K562 (cell line): Measurements from ENCODE around the gene ZNF598. TPM values are rescaled to one million over a fixed set of nuclear protein-coding genes. Genes with fewer than 3 reads are reported as not detected.

Experiments
- CREM ChIP-seq: IDR thresholded peaks from 2 replicates; pipeline ENCODE4 v1.6.1; 2014; ENCODE audit warnings: antibody characterized with exemption, low read depth
- DDX20 ChIP-seq: fragments of 450-650 bp; IDR thresholded peaks from 2 replicates; pipeline ENCODE4 v1.6.1; 2016; ENCODE audit warnings: missing genetic modification characterization, low read depth, mild to moderate bottlenecking, missing compliant biosample characterization, moderate library complexity
- DMBX1 ChIP-seq: fragments of 250-450 bp; sonication (Bioruptor Pico); IDR thresholded peaks from 2 replicates; pipeline ENCODE4 v1.8.0; 2022; ENCODE audit warnings: inconsistent platforms, mild to moderate bottlenecking, moderate library complexity, borderline replicate concordance
- KLF1 ChIP-seq: fragments of 450-650 bp; IDR thresholded peaks from 2 replicates; pipeline ENCODE4 v1.6.1; 2016; ENCODE audit warnings: missing genetic modification characterization, missing compliant biosample characterization
- LCOR ChIP-seq: sonication (generic); formaldehyde crosslinking; IDR thresholded peaks from 2 replicates; pipeline ENCODE4 v1.8.0; 2022; ENCODE audit warnings: mild to moderate bottlenecking, missing genetic modification reagents
- POLR2B ChIP-seq: fragments of 450-650 bp; IDR thresholded peaks from 2 replicates; pipeline ENCODE4 v1.6.1; 2018; ENCODE audit warnings: low read depth; ENCODE audit not compliant: partially characterized antibody
- POU5F1 ChIP-seq: fragments of 150-350 bp; IDR thresholded peaks from 2 replicates; pipeline ENCODE4 v1.6.1; 2014; ENCODE audit warnings: borderline replicate concordance, low read length, low read depth, mild to moderate bottlenecking; ENCODE audit not compliant: partially characterized antibody
- PYGO2 ChIP-seq: fragments of 450-650 bp; IDR thresholded peaks from 2 replicates; pipeline ENCODE4 v1.6.1; 2016; ENCODE audit warnings: mild to moderate bottlenecking, missing genetic modification characterization, moderate library complexity, missing compliant biosample characterization
- RAD51 ChIP-seq: fragments of 450-650 bp; IDR thresholded peaks from 2 replicates; pipeline ENCODE4 v1.7.1; 2016; ENCODE audit warnings: low read depth, mild to moderate bottlenecking, borderline replicate concordance
- RBM39 ChIP-seq: fragments of 200-400 bp; formaldehyde crosslinking; optimal IDR thresholded peaks from 2 replicates; pipeline ENCODE3; 2018; ENCODE audit warnings: low read depth, low read length
- TCF7L2 ChIP-seq: fragments of 150-350 bp; IDR thresholded peaks from 2 replicates; pipeline ENCODE4 v1.6.1; 2016; ENCODE audit warnings: low read depth, mild to moderate bottlenecking, low read length, moderate library complexity
- THAP12 ChIP-seq: fragments of 250-450 bp; sonication (Bioruptor Pico); IDR thresholded peaks from 2 replicates; pipeline ENCODE4 v1.9.0; 2021; ENCODE audit warnings: mild to moderate bottlenecking, inconsistent platforms
- YY1 ChIP-seq, 3 experiments: IDR thresholded peaks; 2 replicates each; pipeline ENCODE4 v1.6.1; 2011; ENCODE audit warnings: low read length in 2 of 3, mild to moderate bottlenecking in 2 of 3, moderate library complexity in 2 of 3, borderline replicate concordance in 1 of 3, control low read depth in 1 of 3, low read depth in 1 of 3; ENCODE audit not compliant: insufficient read depth in 3 of 3, insufficient replicate concordance in 2 of 3, control insufficient read depth in 1 of 3, insufficient read length in 1 of 3; ENCODE audit errors: extremely low read depth in 1 of 3
- ZNF282 ChIP-seq: sonication (generic); formaldehyde crosslinking; IDR thresholded peaks from 2 replicates; pipeline ENCODE4 v1.8.1; 2023; ENCODE audit warnings: missing genetic modification reagents
- polyA plus RNA-seq, 8 experiments: library from polyadenylated mRNA; depleted of rRNA in 4 of 8; stranded (reverse) in 5 of 8; unstranded in 3 of 8; fragments of >200 nt; fragmentation: Nextera tagmentation in 2 of 8; fragmentation: Illumina TruSeq in 1 of 8; extraction: Ambion mirVana in 2 of 8; extraction: Trizol in 1 of 8; gene quantifications; 2 replicates each; pipeline versions ENCODE4 v1.2.1 to v1.2.3, GENCODE V29; 2011 to 2014; ENCODE audit warnings: inconsistent platforms in 1 of 8, missing spikeins in 1 of 8
- total RNA-seq, 7 experiments: library from RNA; depleted of rRNA in 6 of 7; stranded (reverse); fragments of >200 nt in 6 of 7; fragmentation: Illumina TruSeq in 2 of 7; extraction: Trizol in 2 of 7; gene quantifications; 2 replicates each; pipeline versions ENCODE4 v1.2.1 to v1.2.3, GENCODE V29; 2011 to 2021; ENCODE audit warnings: low replicate concordance in 1 of 7
- TF ChIP-seq, protein P1 (sequence below), 2 experiments: fragments of 450-650 bp in 1 of 2; sonication (generic) in 1 of 2; formaldehyde crosslinking in 1 of 2; IDR thresholded peaks; 2 replicates each; pipeline versions ENCODE4 v1.7.1 to v1.9.0; 2016 to 2022; ENCODE audit warnings: inconsistent platforms in 1 of 2, mild to moderate bottlenecking in 1 of 2, missing genetic modification reagents in 1 of 2

ZNF598 gene
- total and polyA plus RNA-seq, 9 of the 15 experiments (the other 6 are each of a cell fraction or from before 2014, with no cell fraction given) = 0.11 to 115 (median 29.6) TPM

DNA sequence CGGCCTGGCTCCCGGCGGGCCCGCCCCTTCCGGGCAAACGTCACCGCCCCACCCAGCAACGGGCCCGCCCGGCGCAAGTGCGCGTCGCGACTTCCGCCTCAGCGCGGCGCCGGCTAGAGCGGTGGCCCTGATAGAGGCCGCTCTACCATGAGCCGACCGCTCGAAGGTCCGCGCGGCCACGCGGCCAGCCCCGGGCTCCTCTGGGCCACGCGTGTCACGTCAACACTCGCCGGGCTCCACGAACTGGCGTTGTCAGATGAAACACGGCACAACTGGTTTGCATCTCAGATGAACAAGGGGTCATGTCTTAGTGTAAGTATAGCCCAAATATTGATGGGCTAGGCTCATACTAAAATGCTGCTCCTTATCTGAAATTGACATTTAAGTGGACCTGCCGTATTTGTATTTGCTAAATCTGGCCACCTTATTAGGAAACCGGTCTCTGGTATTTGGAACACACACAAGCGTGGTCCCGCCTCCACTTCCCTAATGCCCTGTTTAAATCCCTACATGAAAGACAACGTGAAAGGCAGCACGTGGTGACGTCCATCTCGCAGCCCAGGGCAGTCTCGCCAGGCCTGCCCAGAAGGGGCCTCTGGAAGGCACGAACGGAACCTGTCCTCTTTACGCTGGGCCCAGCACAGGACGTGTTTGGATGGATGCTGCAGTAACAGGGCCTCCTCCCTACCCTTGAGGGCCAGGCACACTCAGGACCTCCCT lies at the start of gene ZNF598 (continued):
- TF ChIP-seq THAP12 (CRISPR knock-in tag) (peak; percentile 92), DDX20 (tag) (no peak), POU5F1 (no peak), POLR2B (peak; percentile 89), TCF7L2 (no peak), RAD51 (0 out of 2 replicates have a peak, but pooled peaks have one; percentile 13), YY1 (IDR thresholded peaks at IDR 0.05; ENCODE audit: borderline replicate concordance in 1 of 3, control insufficient read depth in 1 of 3, extremely low read depth in 1 of 3, insufficient read depth in 3 of 3, insufficient read length in 1 of 3, insufficient replicate concordance in 2 of 3, low read depth in 1 of 3, low read length in 2 of 3) (peak in 2 of 3 experiments; percentile 72 to 79), CREM (peak; percentile 86), PYGO2 (tag) (0 out of 2 replicates have a peak, but pooled peaks have one; percentile 7), DMBX1 (CRISPR knock-in tag) (peak; percentile 21; the same call in 1 of the 2 replicates), ZNF282 (CRISPR knock-in tag) (0 out of 2 replicates have a peak, but pooled peaks have one; percentile 2), KLF1 (tag) (peak; percentile 82; the same call in 1 of the 2 replicates), LCOR (CRISPR knock-in tag) (no peak), RBM39 (peak; percentile 68)
- TF ChIP-seq, protein P1, sequence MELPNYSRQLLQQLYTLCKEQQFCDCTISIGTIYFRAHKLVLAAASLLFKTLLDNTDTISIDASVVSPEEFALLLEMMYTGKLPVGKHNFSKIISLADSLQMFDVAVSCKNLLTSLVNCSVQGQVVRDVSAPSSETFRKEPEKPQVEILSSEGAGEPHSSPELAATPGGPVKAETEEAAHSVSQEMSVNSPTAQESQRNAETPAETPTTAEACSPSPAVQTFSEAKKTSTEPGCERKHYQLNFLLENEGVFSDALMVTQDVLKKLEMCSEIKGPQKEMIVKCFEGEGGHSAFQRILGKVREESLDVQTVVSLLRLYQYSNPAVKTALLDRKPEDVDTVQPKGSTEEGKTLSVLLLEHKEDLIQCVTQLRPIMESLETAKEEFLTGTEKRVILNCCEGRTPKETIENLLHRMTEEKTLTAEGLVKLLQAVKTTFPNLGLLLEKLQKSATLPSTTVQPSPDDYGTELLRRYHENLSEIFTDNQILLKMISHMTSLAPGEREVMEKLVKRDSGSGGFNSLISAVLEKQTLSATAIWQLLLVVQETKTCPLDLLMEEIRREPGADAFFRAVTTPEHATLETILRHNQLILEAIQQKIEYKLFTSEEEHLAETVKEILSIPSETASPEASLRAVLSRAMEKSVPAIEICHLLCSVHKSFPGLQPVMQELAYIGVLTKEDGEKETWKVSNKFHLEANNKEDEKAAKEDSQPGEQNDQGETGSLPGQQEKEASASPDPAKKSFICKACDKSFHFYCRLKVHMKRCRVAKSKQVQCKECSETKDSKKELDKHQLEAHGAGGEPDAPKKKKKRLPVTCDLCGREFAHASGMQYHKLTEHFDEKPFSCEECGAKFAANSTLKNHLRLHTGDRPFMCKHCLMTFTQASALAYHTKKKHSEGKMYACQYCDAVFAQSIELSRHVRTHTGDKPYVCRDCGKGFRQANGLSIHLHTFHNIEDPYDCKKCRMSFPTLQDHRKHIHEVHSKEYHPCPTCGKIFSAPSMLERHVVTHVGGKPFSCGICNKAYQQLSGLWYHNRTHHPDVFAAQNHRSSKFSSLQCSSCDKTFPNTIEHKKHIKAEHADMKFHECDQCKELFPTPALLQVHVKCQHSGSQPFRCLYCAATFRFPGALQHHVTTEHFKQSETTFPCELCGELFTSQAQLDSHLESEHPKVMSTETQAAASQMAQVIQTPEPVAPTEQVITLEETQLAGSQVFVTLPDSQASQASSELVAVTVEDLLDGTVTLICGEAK (IDR thresholded peaks at IDR 0.05) = peak; percentile 94
- TF ChIP-seq, protein P1 (CRISPR knock-in tag; IDR thresholded peaks at IDR 0.05) = no peak
